Naive thymus-derived CD4-positive, alpha-beta T cell (primary cell): ENCODE measurements around the gene RANBP2. TPM values are rescaled to one million over a fixed set of nuclear protein-coding genes. Genes with fewer than 3 reads are reported as not detected.
"Not testable (repeated sequence)": the region's sequence is repeated elsewhere in the genome, so short reads cannot be mapped to it uniquely, and the experiment has no call there.

Source experiments
- ATAC-seq: fragments of 150-1000 bp; cut with Tn5 transposase; 2 replicates; pipeline ENCODE4 v1.10.0; 2021; ENCODE audit warnings: mild to moderate bottlenecking, moderate library complexity
- CTCF ChIA-PET: fragments of 350-600 bp; sonication (Branson Sonifier 250); formaldehyde crosslinking; loops from one replicate; lab custom pipeline; 2021; ENCODE audit warnings: antibody characterized with exemption; lab: Charles Lee
- POLR2A ChIA-PET: fragments of 350-600 bp; sonication (Branson Sonifier 250); formaldehyde crosslinking; loops from one replicate; lab custom pipeline; 2021; ENCODE audit warnings: antibody characterized with exemption, inconsistent platforms; lab: Charles Lee
- DNase-seq, 9 donors: peaks; one replicate each; pipeline versions ENCODE4 v3.0.0 to v3.0.0-alpha.2; 2020 to 2022; ENCODE audit warnings: mixed read lengths in 1 of 9
- H3K27ac ChIP-seq: one replicate; pipeline ENCODE4 v1.7.0; 2013; ENCODE audit warnings: mild to moderate bottlenecking, low read depth, low read length, moderate library complexity
- H3K27me3 ChIP-seq, 2 donors: one replicate each; pipeline ENCODE4 v1.7.0; 2013; ENCODE audit warnings: low read length in 2 of 2, mild to moderate bottlenecking in 2 of 2, moderate library complexity in 2 of 2; ENCODE audit not compliant: control insufficient read depth in 2 of 2, insufficient read depth in 2 of 2
- H3K36me3 ChIP-seq, 3 experiments: 1 replicate in 2 of 3; 2 replicates in 1 of 3; pipeline ENCODE4 v1.7.0; 2013; ENCODE audit warnings: low read length in 3 of 3, mild to moderate bottlenecking in 3 of 3, moderate library complexity in 1 of 3; ENCODE audit not compliant: insufficient read depth in 3 of 3, control insufficient read depth in 2 of 3
- H3K4me1 ChIP-seq, 2 donors: one replicate each; pipeline ENCODE4 v1.7.0; 2013; ENCODE audit warnings: low read length in 2 of 2, mild to moderate bottlenecking in 2 of 2, moderate library complexity in 1 of 2; ENCODE audit not compliant: control insufficient read depth in 2 of 2, insufficient read depth in 2 of 2
- H3K4me3 ChIP-seq: 2 replicates; pipeline ENCODE4 v1.7.0; 2013; ENCODE audit warnings: mild to moderate bottlenecking, low read length
- H3K9me3 ChIP-seq, 3 experiments: 1 replicate in 2 of 3; 2 replicates in 1 of 3; pipeline ENCODE4 v1.7.0; 2013; ENCODE audit warnings: low read length in 3 of 3; ENCODE audit not compliant: control insufficient read depth in 2 of 3
- H3K27ac Mint-ChIP-seq, 9 donors: one replicate each; pipeline ENCODE4 v1.8.0; 2020 to 2022; ENCODE audit warnings: mixed read lengths in 9 of 9, mild to moderate bottlenecking in 8 of 9, moderate library complexity in 5 of 9, inconsistent platforms in 2 of 9
- H3K27me3 Mint-ChIP-seq, 5 donors: one replicate each; pipeline ENCODE4 v1.8.0; 2021 to 2022; ENCODE audit warnings: mixed read lengths in 5 of 5, mild to moderate bottlenecking in 1 of 5
- H3K36me3 Mint-ChIP-seq, 5 donors: one replicate each; pipeline ENCODE4 v1.8.0; 2020 to 2022; ENCODE audit warnings: mixed read lengths in 5 of 5, mild to moderate bottlenecking in 3 of 5, inconsistent platforms in 1 of 5
- H3K4me1 Mint-ChIP-seq, 7 donors: one replicate each; pipeline ENCODE4 v1.8.0; 2020 to 2022; ENCODE audit warnings: mixed read lengths in 7 of 7, mild to moderate bottlenecking in 3 of 7, inconsistent platforms in 1 of 7
- H3K4me3 Mint-ChIP-seq, 10 donors: one replicate each; pipeline ENCODE4 v1.8.0; 2020 to 2022; ENCODE audit warnings: mild to moderate bottlenecking in 10 of 10, mixed read lengths in 10 of 10, moderate library complexity in 6 of 10, inconsistent platforms in 2 of 10
- H3K9me3 Mint-ChIP-seq, 11 donors: one replicate each; pipeline ENCODE4 v1.8.0; 2020 to 2022; ENCODE audit warnings: mixed read lengths in 11 of 11, mild to moderate bottlenecking in 4 of 11, inconsistent platforms in 1 of 11, moderate library complexity in 1 of 11
- intact Hi-C, 2 donors: fragments of 100-400 bp; cut with micrococcal nuclease; formaldehyde crosslinking; loops; one replicate each; pipeline ENCODE4 v1.15.1; 2023
- polyA plus RNA-seq, 2 donors: library from polyadenylated mRNA; unstranded; fragments of 300-500 nt; fragmentation: Illumina TruSeq; gene quantifications; one replicate each; pipeline ENCODE4 v1.2.3, GENCODE V29; 2021
- total RNA-seq, 6 experiments: library from RNA in 5 of 6; stranded (reverse) in 5 of 6; gene quantifications; 1 replicate in 5 of 6; 2 replicates in 1 of 6; pipeline ENCODE4 v1.2.3 and lab custom pipeline; 2021 to 2026

The RANBP2 gene
- total and polyA plus RNA-seq, 7 experiments from 2014 or later: 15.2 to 118 (median 80.3) TPM

GRCh38 chr2:108766671-108767070, 47.4 kb downstream of the RANBP2 start:
- H3K27me3 Mint-ChIP-seq, ATAC-seq, H3K9me3 ChIP-seq, H3K27me3 ChIP-seq, H3K4me3 ChIP-seq, H3K4me1 ChIP-seq, intact Hi-C loops, H3K9me3 Mint-ChIP-seq, DNase-seq, H3K27ac ChIP-seq, CTCF ChIA-PET, H3K4me3 Mint-ChIP-seq, POLR2A ChIA-PET: not testable (repeated sequence)
- Mint-ChIP-seq H3K4me1 (peaks cover 0 to 29% (median 13%) of the 10 kb centered on the region in 7 donors), H3K36me3 (peaks cover 10 to 50% (median 32%) of the 10 kb centered on the region in 5 donors), H3K27ac (peak overlapping the region in 2 of 9 donors; percentile 21 to 54)
- H3K36me3 ChIP-seq: peaks cover 7 to 34% (median 7%) of the 10 kb centered on the region in 3 experiments

GRCh38 chr2:108767859-108768258, 48.6 kb downstream of the RANBP2 start:
- peaks cover 16 to 56% (median 40%) of the 10 kb centered on the region in 5 donors for H3K36me3 Mint-ChIP-seq
- H3K9me3 ChIP-seq, H3K4me1 ChIP-seq, H3K27me3 Mint-ChIP-seq, CTCF ChIA-PET, POLR2A ChIA-PET, ATAC-seq, H3K27me3 ChIP-seq, H3K4me3 ChIP-seq, intact Hi-C loops, H3K27ac ChIP-seq, DNase-seq, H3K9me3 Mint-ChIP-seq: not testable (repeated sequence)
- H3K4me1 Mint-ChIP-seq: peaks cover 0 to 29% (median 13%) of the 10 kb centered on the region in 7 donors
- peak overlapping the region in 3 of 9 donors; percentile 38 to 64 (median 54) for H3K27ac Mint-ChIP-seq
- peak overlapping the region in 2 of 10 donors; percentile 7 to 14 for H3K4me3 Mint-ChIP-seq
- H3K36me3 ChIP-seq: peaks cover 10 to 41% (median 13%) of the 10 kb centered on the region in 3 experiments

GRCh38 chr2:108776475-108776874, 57.2 kb downstream of the RANBP2 start:
- ChIA-PET POLR2A (interaction anchor here (1.1 kb wide), 1 partner anchor 9 kb away, joined by 3 read pairs; no protein-coding TSS in a partner anchor), CTCF (no interaction called here)
- Histone ChIP-seq H3K9me3 (no peaks in the 10 kb centered on the region), H3K4me1 (no peaks in the 10 kb centered on the region), H3K4me3 (no peak overlapping the region), H3K36me3 (peaks cover 14 to 52% (median 23%) of the 10 kb centered on the region in 3 experiments), H3K27ac (no peak overlapping the region), H3K27me3 (no peaks in the 10 kb centered on the region)
- Mint-ChIP-seq H3K27ac (peak overlapping the region in 5 of 9 donors; percentile 5 to 79 (median 22)), H3K4me3 (no peak overlapping the region), H3K4me1 (peaks cover 0 to 12% (median 0%) of the 10 kb centered on the region in 7 donors), H3K9me3 (no peaks in the 10 kb centered on the region), H3K27me3 (no peaks in the 10 kb centered on the region), H3K36me3 (peaks cover 7 to 37% (median 21%) of the 10 kb centered on the region in 5 donors)
- DNase-seq (no peak), ATAC-seq (no peak)
- intact Hi-C loops: no loop called here

- DNase-seq: no peak
- peaks cover 0 to 12% (median 0%) of the 10 kb centered on the region in 7 donors for H3K4me1 Mint-ChIP-seq
- intact Hi-C loops: no loop called here
- H3K4me3 ChIP-seq: no peak overlapping the region
- POLR2A ChIA-PET: no interaction called here
- no peak overlapping the region for H3K27ac ChIP-seq
- peak overlapping the region in 8 of 9 donors; percentile 12 to 69 (median 56) for H3K27ac Mint-ChIP-seq
- H3K36me3 Mint-ChIP-seq: peaks cover 0 to 31% (median 19%) of the 10 kb centered on the region in 5 donors
- no peaks in the 10 kb centered on the region for H3K4me1 ChIP-seq
- H3K9me3 ChIP-seq: no peaks in the 10 kb centered on the region
- no peaks in the 10 kb centered on the region for H3K27me3 Mint-ChIP-seq
- H3K27me3 ChIP-seq: no peaks in the 10 kb centered on the region
- peaks cover 10 to 40% (median 29%) of the 10 kb centered on the region in 3 experiments for H3K36me3 ChIP-seq
- no peak overlapping the region for H3K4me3 Mint-ChIP-seq
- CTCF ChIA-PET: interaction anchor here (0.6 kb wide), 1 partner anchor 707 kb away, joined by 3 read pairs; no protein-coding TSS in a partner anchor
- no peaks in the 10 kb centered on the region for H3K9me3 Mint-ChIP-seq
- no peak for ATAC-seq
These were observed 59.6 kb downstream of the RANBP2 start for GRCh38 chr2:108778857-108779256.

- intact Hi-C loops: loop anchor here (1.0 to 5.0 kb wide), 14 partner anchors 67 to 829 kb away; partner anchors contain the start of genes GCC2 (in 2 of the 2), LIMS1 (in 2 of the 2), RANBP2 (in 2 of the 2) and SH3RF3 (in 1 of the 2)
- Mint-ChIP-seq H3K9me3 (peaks cover 0 to 2% (median 0%) of the 10 kb centered on the region in 11 donors), H3K27me3 (no peaks in the 10 kb centered on the region), H3K36me3 (peaks cover 0 to 17% (median 12%) of the 10 kb centered on the region in 5 donors), H3K4me3 (peak overlapping the region; percentile 88 to 100 (median 97)), H3K4me1 (peaks cover 6 to 21% (median 17%) of the 10 kb centered on the region in 7 donors), H3K27ac (peak overlapping the region; percentile 69 to 99 (median 97))
- Histone ChIP-seq H3K4me3 (peak overlapping the region; percentile 88), H3K27me3 (no peaks in the 10 kb centered on the region), H3K9me3 (no peaks in the 10 kb centered on the region), H3K4me1 (peaks cover 6 to 13% of the 10 kb centered on the region in 2 donors), H3K36me3 (peaks cover 5 to 12% (median 12%) of the 10 kb centered on the region in 3 experiments), H3K27ac (peak overlapping the region; percentile 90)
- ChIA-PET POLR2A (interaction anchor here (0.6 to 0.8 kb wide), 2 partner anchors 9 to 324 kb away, joined by 3 to 4 read pairs; no protein-coding TSS in a partner anchor), CTCF (interaction anchor here (0.6 kb wide), 1 partner anchor 180 kb away, joined by 5 read pairs; no protein-coding TSS in a partner anchor)
- no peak for DNase-seq
- ATAC-seq: no peak
These were observed 66.7 kb downstream of the RANBP2 start for GRCh38 chr2:108786008-108786353.

- DNase-seq: peak; percentile 86 to 93 (median 91)
- intact Hi-C loops: loop anchor here (1.0 to 5.0 kb wide), 14 partner anchors 67 to 828 kb away; partner anchors contain the start of genes GCC2 (in 2 of the 2), LIMS1 (in 2 of the 2), RANBP2 (in 2 of the 2) and SH3RF3 (in 1 of the 2)
- Histone ChIP-seq H3K4me1 (peaks cover 6 to 13% of the 10 kb centered on the region in 2 donors), H3K9me3 (no peaks in the 10 kb centered on the region), H3K4me3 (peak within 1 kb of the TSS; percentile 88), H3K27ac (peak within 1 kb of the TSS; percentile 90), H3K27me3 (no peaks in the 10 kb centered on the region), H3K36me3 (peaks cover 5 to 12% (median 12%) of the 10 kb centered on the region in 3 experiments)
- peak within 1 kb of the TSS; percentile 88 to 100 (median 97) for H3K4me3 Mint-ChIP-seq
- ChIA-PET CTCF (no interaction called here), POLR2A (interaction anchor here (0.5 kb wide), 1 partner anchor 152 kb away, joined by 3 read pairs; no protein-coding TSS in a partner anchor)
- H3K36me3 Mint-ChIP-seq: peaks cover 0 to 19% (median 12%) of the 10 kb centered on the region in 5 donors
- peaks cover 6 to 21% (median 17%) of the 10 kb centered on the region in 7 donors for H3K4me1 Mint-ChIP-seq
- H3K9me3 Mint-ChIP-seq: peaks cover 0 to 2% (median 0%) of the 10 kb centered on the region in 11 donors
- peak within 1 kb of the TSS; percentile 69 to 99 (median 97) for H3K27ac Mint-ChIP-seq
- no peaks in the 10 kb centered on the region for H3K27me3 Mint-ChIP-seq
- ATAC-seq: peak; percentile 98
These were observed 67.3 kb downstream of the RANBP2 start, which contains the start of gene CCDC138 for GRCh38 chr2:108786354-108787215. CCDC138 (plus strand) TSS chr2:108786771; CDS start chr2:108786823, 52 bp downstream.
